Fibroblast of lung (primary cell): ENCODE measurements around the gene CCDC57. TPM values are rescaled to one million over a fixed set of nuclear protein-coding genes. Genes with fewer than 3 reads are reported as not detected.

Source experiments
- DNase-seq, 2 donors: peaks; one replicate each; pipeline versions ENCODE4 v3.0.0 to v3.0.0-alpha.2; 2010; ENCODE audit warnings: low read depth in 2 of 2
- H2AFZ ChIP-seq: 2 replicates; pipeline ENCODE4 v1.5.1; 2012; ENCODE audit warnings: low read length, control low read depth, inconsistent platforms
- H3K27ac ChIP-seq: 2 replicates; pipeline ENCODE4 v1.5.1; 2011; ENCODE audit warnings: low read length, control low read depth; ENCODE audit not compliant: insufficient read depth
- H3K27me3 ChIP-seq: 2 replicates; pipeline ENCODE4 v1.5.1; 2011; ENCODE audit warnings: mild to moderate bottlenecking, low read length; ENCODE audit not compliant: control insufficient read depth, insufficient read depth
- H3K36me3 ChIP-seq: 2 replicates; pipeline ENCODE4 v1.5.1; 2011; ENCODE audit warnings: low read length; ENCODE audit not compliant: control insufficient read depth, insufficient read depth
- H3K4me1 ChIP-seq: 2 replicates; pipeline ENCODE4 v1.5.1; 2011; ENCODE audit warnings: low read length; ENCODE audit not compliant: control insufficient read depth, insufficient read depth; ENCODE audit errors: extremely low read depth
- H3K4me2 ChIP-seq: 2 replicates; pipeline ENCODE4 v1.5.1; 2011; ENCODE audit warnings: low read length, control low read depth; ENCODE audit not compliant: insufficient read depth; ENCODE audit errors: extremely low read depth
- H3K4me3 ChIP-seq, 4 experiments: fragments of 200-600 bp in 1 of 4; sonication (generic) in 1 of 4; replicated peaks in 1 of 4; 2 replicates each; pipeline ENCODE4 v1.5.1; 2011 to 2016; ENCODE audit warnings: low read length in 4 of 4, low read depth in 3 of 4, mild to moderate bottlenecking in 3 of 4, control low read depth in 2 of 4, inconsistent platforms in 1 of 4, mixed read lengths in 1 of 4; ENCODE audit not compliant: insufficient read depth in 1 of 4; ENCODE audit errors: control extremely low read depth in 1 of 4
- H3K79me2 ChIP-seq: 2 replicates; pipeline ENCODE4 v1.5.1; 2012; ENCODE audit warnings: mild to moderate bottlenecking, low read length, inconsistent platforms; ENCODE audit not compliant: control insufficient read depth, insufficient read depth
- H3K9ac ChIP-seq: 2 replicates; pipeline ENCODE4 v1.5.1; 2011; ENCODE audit warnings: mild to moderate bottlenecking, low read length, control low read depth; ENCODE audit not compliant: insufficient read depth
- H3K9me3 ChIP-seq: 2 replicates; pipeline ENCODE4 v1.5.1; 2012; ENCODE audit warnings: low read depth, low read length; ENCODE audit not compliant: control insufficient read depth, insufficient read depth
- H4K20me1 ChIP-seq: 2 replicates; pipeline ENCODE4 v1.5.1; 2011; ENCODE audit warnings: low read length; ENCODE audit not compliant: control insufficient read depth, insufficient read depth; ENCODE audit errors: extremely low read depth
- EZH2 ChIP-seq: IDR thresholded peaks from 2 replicates; pipeline ENCODE4 v1.5.1; 2012; ENCODE audit warnings: low read length, control low read depth, mild to moderate bottlenecking; ENCODE audit errors: missing control alignments
- polyA plus RNA-seq, 2 donors: library from polyadenylated mRNA; depleted of rRNA in 1 of 2; stranded (reverse) in 1 of 2; unstranded in 1 of 2; fragments of >200 nt; gene quantifications; 2 replicates each; pipeline ENCODE4 v1.2.1, GENCODE V29; 2011 to 2012; ENCODE audit warnings: missing spikeins in 1 of 2
- total RNA-seq: library from RNA; depleted of rRNA; stranded (reverse); fragments of >200 nt; gene quantifications from 2 replicates; pipeline ENCODE4 v1.2.1, GENCODE V29; 2014
- TF ChIP-seq, protein P1 (sequence below), 2 donors: IDR thresholded peaks in 1 of 2; conservative IDR thresholded peaks in 1 of 2; 1 replicate in 1 of 2; 2 replicates in 1 of 2; pipeline ENCODE4 v1.5.1; 2011 to 2012; ENCODE audit warnings: low read length in 2 of 2, control low read depth in 1 of 2, inconsistent platforms in 1 of 2, low read depth in 1 of 2, mild to moderate bottlenecking in 1 of 2

Gene CCDC57
- total and polyA plus RNA-seq, 2 donors (not counting 1 experiment from before 2014, with no cell fraction given) = 7.1 to 10.1 TPM

DNA sequence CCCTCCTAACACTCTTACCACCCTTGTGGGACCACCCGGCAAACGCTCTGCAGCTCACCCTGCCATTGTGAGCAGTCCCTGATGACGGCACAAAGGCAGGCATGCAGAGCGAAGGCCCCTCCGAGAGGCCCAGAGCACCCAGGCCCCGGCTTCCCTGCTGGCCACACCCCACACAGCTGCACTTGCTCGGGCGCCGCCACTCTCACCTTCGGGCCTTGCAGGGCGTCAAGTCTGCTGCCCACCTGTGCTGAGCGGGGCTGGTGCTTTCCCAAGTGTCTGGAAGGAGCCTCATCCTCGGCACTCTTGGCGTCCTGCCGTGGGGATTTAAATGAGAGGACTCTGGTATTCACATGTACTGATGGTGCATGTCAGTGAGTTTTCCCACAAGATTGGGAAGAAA, 84.4 kb downstream of the CCDC57 start:
- Histone ChIP-seq H3K27ac (no peak overlapping the region), H2AFZ (no peak overlapping the region), H3K79me2 (no peaks in the 10 kb centered on the region), H3K27me3 (no peaks in the 10 kb centered on the region), H3K4me3 (no peak overlapping the region), H4K20me1 (no peaks in the 10 kb centered on the region), H3K9ac (no peak overlapping the region), H3K9me3 (no peaks in the 10 kb centered on the region), H3K4me2 (no peak overlapping the region), H3K4me1 (no peaks in the 10 kb centered on the region), H3K36me3 (no peaks in the 10 kb centered on the region)
- TF ChIP-seq, protein P1, sequence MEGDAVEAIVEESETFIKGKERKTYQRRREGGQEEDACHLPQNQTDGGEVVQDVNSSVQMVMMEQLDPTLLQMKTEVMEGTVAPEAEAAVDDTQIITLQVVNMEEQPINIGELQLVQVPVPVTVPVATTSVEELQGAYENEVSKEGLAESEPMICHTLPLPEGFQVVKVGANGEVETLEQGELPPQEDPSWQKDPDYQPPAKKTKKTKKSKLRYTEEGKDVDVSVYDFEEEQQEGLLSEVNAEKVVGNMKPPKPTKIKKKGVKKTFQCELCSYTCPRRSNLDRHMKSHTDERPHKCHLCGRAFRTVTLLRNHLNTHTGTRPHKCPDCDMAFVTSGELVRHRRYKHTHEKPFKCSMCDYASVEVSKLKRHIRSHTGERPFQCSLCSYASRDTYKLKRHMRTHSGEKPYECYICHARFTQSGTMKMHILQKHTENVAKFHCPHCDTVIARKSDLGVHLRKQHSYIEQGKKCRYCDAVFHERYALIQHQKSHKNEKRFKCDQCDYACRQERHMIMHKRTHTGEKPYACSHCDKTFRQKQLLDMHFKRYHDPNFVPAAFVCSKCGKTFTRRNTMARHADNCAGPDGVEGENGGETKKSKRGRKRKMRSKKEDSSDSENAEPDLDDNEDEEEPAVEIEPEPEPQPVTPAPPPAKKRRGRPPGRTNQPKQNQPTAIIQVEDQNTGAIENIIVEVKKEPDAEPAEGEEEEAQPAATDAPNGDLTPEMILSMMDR (conservative IDR thresholded peaks at IDR 0.05 in 1 of 2, IDR thresholded peaks at IDR 0.05 in 1 of 2; ENCODE audit: low read depth in 1 of 2, low read length in 2 of 2) = no peak
- TF ChIP-seq EZH2 = no peak
- no peak for DNase-seq

DNA sequence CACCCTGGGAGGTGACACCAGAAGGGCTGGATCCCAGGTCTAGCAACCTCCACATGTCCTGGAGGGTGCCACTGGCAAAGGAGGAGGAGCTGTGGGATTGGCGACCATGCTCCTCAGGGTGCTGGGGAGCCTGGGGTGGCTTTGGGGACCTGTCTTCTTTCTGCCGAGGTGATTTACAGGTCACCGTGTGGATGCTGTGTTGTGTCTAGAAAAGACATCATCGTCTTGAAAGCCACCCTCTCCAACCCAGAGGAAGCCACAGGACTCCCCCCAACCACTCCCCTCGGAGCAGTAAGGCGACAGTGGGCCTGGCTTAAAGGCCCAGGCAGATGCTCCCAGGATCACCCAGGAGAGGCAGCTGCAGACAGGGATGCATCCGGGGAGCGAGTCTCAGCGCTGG, 84.9 kb downstream of the CCDC57 start:
- no peak for DNase-seq
- no peaks in the 10 kb centered on the region for H3K9me3 ChIP-seq
- no peak overlapping the region for H2AFZ ChIP-seq
- H3K36me3 ChIP-seq = no peaks in the 10 kb centered on the region
- H3K4me3 ChIP-seq = no peak overlapping the region
- no peaks in the 10 kb centered on the region for H3K27me3 ChIP-seq
- no peaks in the 10 kb centered on the region for H3K79me2 ChIP-seq
- no peaks in the 10 kb centered on the region for H4K20me1 ChIP-seq
- TF ChIP-seq EZH2 = no peak
- TF ChIP-seq, protein P1 (conservative IDR thresholded peaks at IDR 0.05 in 1 of 2, IDR thresholded peaks at IDR 0.05 in 1 of 2; ENCODE audit: low read depth in 1 of 2, low read length in 2 of 2) = no peak
- no peak overlapping the region for H3K9ac ChIP-seq
- H3K4me2 ChIP-seq = no peak overlapping the region
- H3K4me1 ChIP-seq = no peaks in the 10 kb centered on the region
- no peak overlapping the region for H3K27ac ChIP-seq

DNA sequence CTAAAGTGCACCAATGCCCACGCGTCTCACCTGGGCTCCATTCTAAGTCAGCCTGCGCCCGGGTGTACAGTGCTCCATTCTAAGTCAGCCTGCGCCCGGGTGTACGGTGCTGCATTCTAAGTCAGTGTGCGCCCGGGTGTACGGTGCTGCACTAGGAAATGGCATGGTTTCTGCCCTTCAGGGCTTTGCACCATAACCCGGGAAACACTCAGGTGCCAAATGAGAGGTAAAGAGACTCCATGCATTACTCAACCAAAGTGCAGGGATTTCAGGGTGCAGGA, 85.4 kb downstream of the CCDC57 start:
- Histone ChIP-seq H3K27me3 (no peaks in the 10 kb centered on the region), H3K4me3 (no peak overlapping the region), H3K9ac (no peak overlapping the region), H3K4me1 (no peaks in the 10 kb centered on the region), H4K20me1 (no peaks in the 10 kb centered on the region), H3K9me3 (no peaks in the 10 kb centered on the region), H3K27ac (no peak overlapping the region), H3K79me2 (no peaks in the 10 kb centered on the region), H3K4me2 (no peak overlapping the region), H2AFZ (no peak overlapping the region), H3K36me3 (no peaks in the 10 kb centered on the region)
- TF ChIP-seq EZH2 = no peak
- TF ChIP-seq, protein P1 (conservative IDR thresholded peaks at IDR 0.05 in 1 of 2, IDR thresholded peaks at IDR 0.05 in 1 of 2; ENCODE audit: low read depth in 1 of 2, low read length in 2 of 2) = no peak
- no peak for DNase-seq
